Osteocyte (in vitro differentiated cells): Measurements from ENCODE around the gene C1orf167. TPM values are rescaled to one million over a fixed set of nuclear protein-coding genes. Genes with fewer than 3 reads are reported as not detected.

Experiments
- DNase-seq: peaks from one replicate; pipeline ENCODE4 v3.0.0; 2021; ENCODE audit warnings: mixed read lengths; ENCODE audit not compliant: unreplicated experiment; ENCODE audit errors: extremely low spot score
- H3K27ac Mint-ChIP-seq: one replicate; pipeline ENCODE4 v1.8.0; 2021; ENCODE audit warnings: mild to moderate bottlenecking, mixed read lengths; ENCODE audit not compliant: unreplicated experiment
- H3K27me3 Mint-ChIP-seq: one replicate; pipeline ENCODE4 v1.8.0; 2021; ENCODE audit warnings: mixed read lengths; ENCODE audit not compliant: unreplicated experiment
- H3K36me3 Mint-ChIP-seq: one replicate; pipeline ENCODE4 v1.8.0; 2021; ENCODE audit warnings: mixed read lengths; ENCODE audit not compliant: unreplicated experiment
- H3K4me1 Mint-ChIP-seq: one replicate; pipeline ENCODE4 v1.8.0; 2021; ENCODE audit warnings: mixed read lengths; ENCODE audit not compliant: unreplicated experiment
- H3K4me3 Mint-ChIP-seq: one replicate; pipeline ENCODE4 v1.8.0; 2021; ENCODE audit warnings: mild to moderate bottlenecking, moderate library complexity, mixed read lengths; ENCODE audit not compliant: unreplicated experiment
- H3K9me3 Mint-ChIP-seq: one replicate; pipeline ENCODE4 v1.8.0; 2021; ENCODE audit warnings: mixed read lengths; ENCODE audit not compliant: unreplicated experiment
- total RNA-seq: library from RNA; stranded (reverse); gene quantifications from 2 replicates; pipeline ENCODE4 v1.2.1, GENCODE V29; 2021
- TF ChIP-seq, protein P1 (sequence below): fragments of 200-600 bp; sonication (generic); IDR thresholded peaks from 2 replicates; pipeline ENCODE4 v1.5.0; 2021; ENCODE audit warnings: antibody characterized with exemption, mild to moderate bottlenecking, moderate library complexity

Gene C1orf167
- total RNA-seq, 1 donor from 2014 or later, result not detected

DNA sequence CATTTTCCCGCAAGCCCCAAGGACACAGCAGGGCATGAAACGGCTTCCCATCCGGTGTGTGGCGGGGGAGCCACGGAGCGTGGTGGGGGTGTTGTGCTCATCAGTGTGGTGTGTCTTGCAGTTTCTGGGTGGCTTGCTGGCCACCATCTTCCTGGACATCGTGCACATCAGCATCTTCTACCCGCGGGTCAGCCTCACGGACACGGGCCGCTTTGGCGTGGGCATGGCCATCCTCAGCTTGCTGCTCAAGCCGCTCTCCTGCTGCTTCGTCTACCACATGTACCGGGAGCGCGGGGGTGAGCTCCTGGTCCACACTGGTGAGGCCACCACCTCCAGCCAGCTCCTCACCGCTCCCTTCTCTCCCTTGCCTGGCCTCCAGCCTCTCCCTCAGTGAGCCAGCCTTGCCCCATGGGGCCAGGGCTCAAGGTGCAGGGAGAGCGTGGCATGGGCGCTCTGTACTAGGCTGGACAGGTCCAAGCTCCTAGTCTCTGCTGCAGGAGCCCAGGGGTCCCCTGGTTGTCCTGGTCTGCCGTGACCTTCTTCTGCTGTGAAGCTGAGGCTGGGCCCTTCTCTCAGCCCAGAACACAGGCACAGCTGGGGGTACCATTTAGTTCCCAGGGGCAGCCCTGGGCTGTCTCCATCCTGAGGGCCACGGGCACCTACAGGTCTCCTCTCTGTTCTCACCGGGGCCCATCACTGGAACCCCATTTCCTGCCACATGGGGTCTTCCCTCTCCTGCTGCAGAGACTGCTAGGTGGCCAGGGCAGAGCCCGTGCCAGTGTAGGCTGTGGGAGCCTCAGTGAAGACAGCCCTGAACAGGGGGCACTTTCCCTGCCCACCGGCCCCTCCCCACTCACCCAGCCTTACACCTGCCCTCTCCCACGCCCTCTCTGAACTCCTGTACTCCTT is 13.4 kb upstream of the C1orf167 start:
- H3K4me1 Mint-ChIP-seq, result peaks cover 12% of the 10 kb centered on the region
- peaks cover 2% of the 10 kb centered on the region for H3K36me3 Mint-ChIP-seq
- no peaks in the 10 kb centered on the region for H3K27me3 Mint-ChIP-seq
- no peak overlapping the region for H3K4me3 Mint-ChIP-seq
- TF ChIP-seq, protein P1, sequence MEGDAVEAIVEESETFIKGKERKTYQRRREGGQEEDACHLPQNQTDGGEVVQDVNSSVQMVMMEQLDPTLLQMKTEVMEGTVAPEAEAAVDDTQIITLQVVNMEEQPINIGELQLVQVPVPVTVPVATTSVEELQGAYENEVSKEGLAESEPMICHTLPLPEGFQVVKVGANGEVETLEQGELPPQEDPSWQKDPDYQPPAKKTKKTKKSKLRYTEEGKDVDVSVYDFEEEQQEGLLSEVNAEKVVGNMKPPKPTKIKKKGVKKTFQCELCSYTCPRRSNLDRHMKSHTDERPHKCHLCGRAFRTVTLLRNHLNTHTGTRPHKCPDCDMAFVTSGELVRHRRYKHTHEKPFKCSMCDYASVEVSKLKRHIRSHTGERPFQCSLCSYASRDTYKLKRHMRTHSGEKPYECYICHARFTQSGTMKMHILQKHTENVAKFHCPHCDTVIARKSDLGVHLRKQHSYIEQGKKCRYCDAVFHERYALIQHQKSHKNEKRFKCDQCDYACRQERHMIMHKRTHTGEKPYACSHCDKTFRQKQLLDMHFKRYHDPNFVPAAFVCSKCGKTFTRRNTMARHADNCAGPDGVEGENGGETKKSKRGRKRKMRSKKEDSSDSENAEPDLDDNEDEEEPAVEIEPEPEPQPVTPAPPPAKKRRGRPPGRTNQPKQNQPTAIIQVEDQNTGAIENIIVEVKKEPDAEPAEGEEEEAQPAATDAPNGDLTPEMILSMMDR, result no peak
- H3K9me3 Mint-ChIP-seq, result no peaks in the 10 kb centered on the region
- DNase-seq, result no peak
- H3K27ac Mint-ChIP-seq, result no peak overlapping the region

DNA sequence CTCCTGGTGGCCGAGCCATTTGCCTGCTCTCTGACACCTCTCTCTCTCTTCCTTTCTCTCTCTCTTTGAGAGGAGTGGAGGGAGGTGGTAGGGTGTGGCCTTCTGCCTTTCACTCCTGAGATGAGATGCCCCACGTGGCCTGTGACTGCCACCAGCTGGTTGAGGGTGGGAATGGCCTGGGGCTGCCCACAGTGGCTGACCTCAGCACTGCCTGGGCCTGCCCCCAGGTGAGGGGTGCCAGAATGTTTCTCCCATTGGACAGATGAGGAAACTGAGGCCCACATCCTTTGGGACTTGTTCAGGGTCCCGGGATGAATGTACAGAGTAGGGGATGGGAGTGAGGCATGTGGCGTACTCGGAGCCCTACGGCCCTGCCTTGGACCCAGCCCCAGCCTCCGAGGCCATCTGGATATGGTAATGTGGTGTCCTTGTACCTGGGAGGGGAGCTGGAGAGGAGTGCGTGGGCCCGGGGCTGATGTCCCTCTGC is 12.7 kb upstream of the C1orf167 start:
- Mint-ChIP-seq H3K4me3 (no peak overlapping the region), H3K36me3 (peaks cover 2% of the 10 kb centered on the region), H3K9me3 (no peaks in the 10 kb centered on the region), H3K4me1 (peaks cover 17% of the 10 kb centered on the region), H3K27ac (no peak overlapping the region), H3K27me3 (no peaks in the 10 kb centered on the region)
- TF ChIP-seq, protein P1, result no peak
- DNase-seq, result no peak

DNA sequence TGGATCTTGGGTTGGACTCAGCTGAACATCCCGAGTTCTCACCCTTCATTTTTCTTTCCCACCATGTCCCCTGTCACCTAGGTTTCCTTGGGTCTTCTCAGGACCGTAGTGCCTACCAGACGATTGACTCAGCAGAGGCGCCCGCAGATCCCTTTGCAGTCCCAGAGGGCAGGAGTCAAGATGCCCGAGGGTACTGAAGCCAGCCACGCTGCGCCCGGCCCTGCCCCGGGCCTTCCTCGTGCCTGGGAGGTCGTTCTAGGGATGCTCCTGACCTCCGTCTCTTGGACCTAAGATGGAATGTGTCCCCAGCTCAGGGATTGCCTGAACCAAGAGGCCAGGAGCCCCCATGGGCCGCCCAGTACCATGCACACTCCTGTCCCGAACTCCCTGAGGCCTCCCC is 12.0 kb upstream of the C1orf167 start:
- TF ChIP-seq, protein P1, result no peak
- Mint-ChIP-seq H3K36me3 (peaks cover 2% of the 10 kb centered on the region), H3K9me3 (no peaks in the 10 kb centered on the region), H3K27me3 (no peaks in the 10 kb centered on the region), H3K4me1 (peaks cover 17% of the 10 kb centered on the region), H3K27ac (no peak overlapping the region), H3K4me3 (no peak overlapping the region)
- DNase-seq, result no peak

DNA sequence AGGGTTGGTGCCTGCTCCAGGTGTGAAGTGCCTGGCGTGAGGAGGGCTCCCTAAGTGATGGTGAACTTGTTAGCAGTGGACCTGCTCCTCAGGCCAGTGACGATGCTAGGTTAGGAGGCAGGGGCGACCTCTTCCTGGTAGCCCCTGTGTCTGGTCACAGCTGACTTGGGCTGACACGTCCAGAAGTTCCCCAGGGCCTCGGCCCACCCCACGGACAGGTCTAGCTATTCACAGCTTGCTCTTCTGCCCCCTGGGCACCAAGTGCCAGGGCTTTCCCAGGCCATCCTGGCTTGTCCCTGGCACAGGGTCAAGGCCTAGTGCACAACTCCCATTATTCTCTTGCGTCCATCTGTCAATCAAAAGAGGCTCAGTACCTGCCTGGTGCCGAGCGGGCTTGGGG is 10.9 kb upstream of the C1orf167 start:
- Mint-ChIP-seq H3K4me3 (no peak overlapping the region), H3K36me3 (peaks cover 2% of the 10 kb centered on the region), H3K27me3 (peaks cover 3% of the 10 kb centered on the region), H3K4me1 (peaks cover 17% of the 10 kb centered on the region), H3K27ac (no peak overlapping the region), H3K9me3 (no peaks in the 10 kb centered on the region)
- DNase-seq, result no peak
- TF ChIP-seq, protein P1, result no peak

DNA sequence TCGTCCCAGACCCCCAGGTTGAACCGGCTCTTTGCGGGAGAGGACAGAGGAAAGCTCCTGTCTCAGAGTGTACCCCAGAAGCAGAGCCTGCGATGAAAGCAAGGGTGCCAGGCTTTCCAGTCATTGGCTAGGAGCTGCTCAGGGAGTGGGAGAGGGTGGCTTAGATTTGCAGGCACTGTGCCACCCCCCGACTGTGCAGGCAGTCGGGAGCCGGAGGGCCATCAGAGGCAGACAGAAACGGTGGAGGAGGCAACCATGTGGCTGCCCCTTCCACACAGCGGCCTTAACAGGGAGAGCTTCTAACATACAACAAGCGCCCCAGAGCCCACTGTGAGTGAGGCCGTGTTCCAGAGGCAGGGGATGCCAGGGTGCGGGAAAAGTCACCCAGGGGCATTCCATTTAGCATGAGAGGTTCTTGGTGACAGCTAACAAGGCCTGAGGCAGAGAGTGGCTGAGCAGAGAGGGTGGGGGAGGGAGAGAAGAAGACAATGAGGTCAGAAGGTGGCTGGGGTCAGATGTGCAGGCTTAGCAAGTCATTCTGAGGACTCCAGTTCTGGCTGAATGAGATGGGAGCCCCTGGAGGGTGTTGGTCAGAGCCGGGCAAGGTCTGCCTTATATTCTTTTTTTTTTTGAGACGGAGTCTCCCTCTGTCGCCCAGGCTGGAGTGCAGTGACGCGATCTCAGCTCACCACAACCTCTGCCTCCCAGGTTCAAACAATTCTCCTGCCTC is 9.5 kb upstream of the C1orf167 start:
- Mint-ChIP-seq H3K36me3 (peaks cover 2% of the 10 kb centered on the region), H3K27ac (no peak overlapping the region), H3K4me3 (no peak overlapping the region), H3K27me3 (peaks cover 12% of the 10 kb centered on the region), H3K9me3 (peaks cover 5% of the 10 kb centered on the region), H3K4me1 (peaks cover 17% of the 10 kb centered on the region)
- TF ChIP-seq, protein P1, result no peak
- DNase-seq, result no peak
